Measurements from ENCODE around the gene ONECUT1. TPM values are rescaled to one million over a fixed set of nuclear protein-coding genes. Genes with fewer than 3 reads are reported as not detected.
A peak's percentile ranks its signal among the peaks of the same experiment; 100 is the strongest.

Gene ONECUT1
- polyA plus RNA-seq, 2 of the 4 experiments (the other 2 are of a cell fraction), result 0.05 to 0.36 TPM

DNA sequence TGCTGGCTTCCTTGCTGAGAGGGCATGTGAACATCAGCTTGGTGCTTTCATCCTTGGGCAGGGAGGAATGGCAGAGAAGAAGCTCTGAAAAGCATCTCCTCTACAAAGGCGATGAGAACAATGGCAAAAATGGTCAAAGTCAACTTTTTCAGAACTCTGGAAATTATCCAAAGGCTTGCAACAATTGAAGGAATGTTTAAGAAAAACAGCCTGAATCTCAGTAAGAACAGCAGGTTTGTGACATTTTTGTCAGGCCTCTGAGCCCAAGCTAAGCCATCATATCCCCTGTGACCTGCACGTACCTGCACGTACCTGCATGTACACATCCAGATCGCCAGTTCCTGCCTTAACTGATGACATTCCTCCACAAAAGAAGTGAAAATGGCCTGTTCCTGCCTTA is 51.8 kb downstream of the ONECUT1 start:
- POLR2A ChIA-PET, result no interaction called here
- H3K27ac ChIP-seq, result no peak overlapping the region
- no peaks in the 10 kb centered on the region for H3K4me1 ChIP-seq
- TF ChIP-seq PHF8 (IDR thresholded peaks at IDR 0.05; ENCODE audit: borderline replicate concordance, low read depth), result no peak
- H3K4me2 ChIP-seq, result no peak overlapping the region
- DNase-seq (ENCODE audit: low read depth in 1 of 2, low spot score in 1 of 2), result no peak
- no peak overlapping the region for H3K4me3 ChIP-seq
- CTCF ChIA-PET, result interaction anchor here (1.0 to 2.0 kb wide), 6 partner anchors 11 to 487 kb away, joined by 3 to 17 read pairs (median 4); no protein-coding TSS in a partner anchor
- WGBS (ENCODE audit: missing lambda C conversion rate), result 70% methylated on average over 4 of the region's 4 CpGs
- ATAC-seq, result no peak
- FAIRE-seq, result no peak
- H3K9me3 ChIP-seq, result no peaks in the 10 kb centered on the region

DNA sequence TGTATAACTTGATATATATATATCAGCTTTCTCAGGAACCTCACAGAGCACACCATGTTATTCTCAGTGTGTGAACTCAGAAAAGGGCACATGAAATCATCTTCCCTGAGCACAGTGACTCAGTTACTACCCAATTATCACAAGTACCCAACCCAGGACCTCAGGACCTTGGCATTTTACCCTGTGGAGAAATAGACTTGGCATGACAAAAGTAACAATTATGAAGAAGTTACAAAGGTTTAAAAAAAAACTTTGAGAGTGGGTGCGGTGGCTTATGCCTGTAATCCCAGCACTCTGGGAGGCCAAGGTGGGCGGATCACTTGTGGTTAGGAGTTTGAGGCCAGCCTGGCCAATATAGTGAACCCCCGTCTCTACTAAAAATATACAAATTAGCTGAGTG is 52.4 kb downstream of the ONECUT1 start:
- ATAC-seq, result no peak
- CTCF ChIA-PET, result interaction anchor here (0.8 to 2.0 kb wide), 6 partner anchors 12 to 484 kb away, joined by 3 to 17 read pairs (median 4); no protein-coding TSS in a partner anchor
- WGBS (ENCODE audit: missing lambda C conversion rate), result 71% methylated on average over 3 of the region's 3 CpGs
- DNase-seq (ENCODE audit: low read depth in 1 of 2, low spot score in 1 of 2), result no peak
- H3K27ac ChIP-seq, result no peak overlapping the region
- no peak overlapping the region for H3K4me2 ChIP-seq
- no peaks in the 10 kb centered on the region for H3K4me1 ChIP-seq
- POLR2A ChIA-PET, result no interaction called here
- H3K9me3 ChIP-seq, result no peaks in the 10 kb centered on the region
- no peak overlapping the region for H3K4me3 ChIP-seq
- FAIRE-seq, result no peak
- TF ChIP-seq MAZ (IDR thresholded peaks at IDR 0.05; ENCODE audit: borderline replicate concordance, low read depth, low read length), result no peak
- TF ChIP-seq POLR2A (IDR thresholded peaks at IDR 0.05; ENCODE audit: low read length), result no peak
- TF ChIP-seq SMC3 (IDR thresholded peaks at IDR 0.05), result no peak
- TF ChIP-seq, protein P1, sequence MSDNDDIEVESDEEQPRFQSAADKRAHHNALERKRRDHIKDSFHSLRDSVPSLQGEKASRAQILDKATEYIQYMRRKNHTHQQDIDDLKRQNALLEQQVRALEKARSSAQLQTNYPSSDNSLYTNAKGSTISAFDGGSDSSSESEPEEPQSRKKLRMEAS (IDR thresholded peaks at IDR 0.05), result no peak
- TF ChIP-seq ZNF302 (CRISPR knock-in tag; IDR thresholded peaks at IDR 0.05), result no peak
- no peak for TF ChIP-seq MYC (IDR thresholded peaks at IDR 0.05; ENCODE audit: borderline replicate concordance, low read length)
- TF ChIP-seq HOXB5 (CRISPR knock-in tag; IDR thresholded peaks at IDR 0.05), result no peak
- TF ChIP-seq EP300 (IDR thresholded peaks at IDR 0.05), result no peak
- TF ChIP-seq GATA3 (IDR thresholded peaks at IDR 0.05; ENCODE audit: borderline replicate concordance), result no peak
- TF ChIP-seq TP53 (CRISPR knock-in tag; IDR thresholded peaks at IDR 0.05), result no peak
- no peak for TF ChIP-seq ESRRA (IDR thresholded peaks at IDR 0.05; ENCODE audit: borderline replicate concordance, low read length)

DNA sequence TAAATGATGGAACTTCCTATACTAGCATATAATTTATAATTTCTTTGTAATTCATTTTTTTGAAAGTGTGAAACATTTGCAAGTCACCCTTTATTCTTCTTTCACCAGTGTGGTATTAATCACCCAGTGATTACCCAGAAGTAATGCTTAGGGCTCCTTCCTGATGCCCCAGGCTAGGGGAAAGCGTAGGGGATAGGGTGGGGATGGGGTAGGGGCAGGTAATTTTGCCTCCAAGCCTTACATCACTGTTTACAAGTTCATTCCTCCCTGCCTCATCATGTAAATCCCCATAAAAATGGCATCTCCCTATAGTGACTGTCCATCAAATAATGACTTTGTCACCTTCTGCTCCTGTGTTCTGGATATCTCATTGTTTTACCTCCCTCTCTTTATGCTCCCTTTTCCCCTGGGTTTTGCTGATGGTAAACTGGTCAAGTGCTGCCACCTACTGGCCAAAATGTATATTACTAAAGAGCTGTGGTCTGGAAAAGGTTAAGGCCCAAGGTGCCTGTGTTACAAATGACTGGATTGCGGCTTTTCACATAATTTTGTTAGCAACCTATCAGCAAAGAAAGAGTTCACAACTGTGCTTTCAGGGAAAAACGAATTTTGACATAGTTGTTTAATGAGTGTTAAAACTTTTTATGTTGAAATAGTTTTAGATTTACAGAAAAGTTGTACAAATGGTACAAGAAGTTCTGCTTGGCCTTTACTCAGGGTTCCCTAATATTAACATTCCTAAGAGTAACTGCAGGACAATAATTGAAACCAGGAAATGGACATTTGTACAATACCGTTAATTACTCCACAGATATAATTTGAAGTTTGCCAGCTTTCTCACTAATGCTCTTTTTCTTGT is 54.7 kb downstream of the ONECUT1 start:
- DNase-seq (ENCODE audit: low read depth in 1 of 2, low spot score in 1 of 2), result peak; percentile 83
- POLR2A ChIA-PET, result interaction anchor here (0.7 kb wide), 1 partner anchor 481 kb away, joined by 4 read pairs; no protein-coding TSS in a partner anchor
- H3K4me3 ChIP-seq, result no peak overlapping the region
- no peak overlapping the region for H3K27ac ChIP-seq
- TF ChIP-seq BHLHE40 (IDR thresholded peaks at IDR 0.05; ENCODE audit: low read depth, low read length), result no peak
- TF ChIP-seq RAD21 (conservative IDR thresholded peaks at IDR 0.05 in 1 of 2, IDR thresholded peaks at IDR 0.05 in 1 of 2), result peak; percentile 98 to 99
- TF ChIP-seq, protein P2, sequence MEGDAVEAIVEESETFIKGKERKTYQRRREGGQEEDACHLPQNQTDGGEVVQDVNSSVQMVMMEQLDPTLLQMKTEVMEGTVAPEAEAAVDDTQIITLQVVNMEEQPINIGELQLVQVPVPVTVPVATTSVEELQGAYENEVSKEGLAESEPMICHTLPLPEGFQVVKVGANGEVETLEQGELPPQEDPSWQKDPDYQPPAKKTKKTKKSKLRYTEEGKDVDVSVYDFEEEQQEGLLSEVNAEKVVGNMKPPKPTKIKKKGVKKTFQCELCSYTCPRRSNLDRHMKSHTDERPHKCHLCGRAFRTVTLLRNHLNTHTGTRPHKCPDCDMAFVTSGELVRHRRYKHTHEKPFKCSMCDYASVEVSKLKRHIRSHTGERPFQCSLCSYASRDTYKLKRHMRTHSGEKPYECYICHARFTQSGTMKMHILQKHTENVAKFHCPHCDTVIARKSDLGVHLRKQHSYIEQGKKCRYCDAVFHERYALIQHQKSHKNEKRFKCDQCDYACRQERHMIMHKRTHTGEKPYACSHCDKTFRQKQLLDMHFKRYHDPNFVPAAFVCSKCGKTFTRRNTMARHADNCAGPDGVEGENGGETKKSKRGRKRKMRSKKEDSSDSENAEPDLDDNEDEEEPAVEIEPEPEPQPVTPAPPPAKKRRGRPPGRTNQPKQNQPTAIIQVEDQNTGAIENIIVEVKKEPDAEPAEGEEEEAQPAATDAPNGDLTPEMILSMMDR (IDR thresholded peaks at IDR 0.05), result peak; percentile 95
- TF ChIP-seq SMC3 (IDR thresholded peaks at IDR 0.05), result peak; percentile 92
- WGBS (ENCODE audit: missing lambda C conversion rate), result 39% methylated on average over 4 of the region's 4 CpGs
- H3K9me3 ChIP-seq, result no peaks in the 10 kb centered on the region
- no peak overlapping the region for H3K4me2 ChIP-seq
- FAIRE-seq, result peak; percentile 43
- H3K4me1 ChIP-seq, result no peaks in the 10 kb centered on the region
- CTCF ChIA-PET, result interaction anchor here (0.5 to 7.6 kb wide), 57 partner anchors 9 to 606 kb away, joined by 3 to 180 read pairs (median 4); partner anchors contain the start of genes ATOSA and MYO5A
- ATAC-seq, result peak; percentile 90 to 96; a peak in 5 of 6 replicates

DNA sequence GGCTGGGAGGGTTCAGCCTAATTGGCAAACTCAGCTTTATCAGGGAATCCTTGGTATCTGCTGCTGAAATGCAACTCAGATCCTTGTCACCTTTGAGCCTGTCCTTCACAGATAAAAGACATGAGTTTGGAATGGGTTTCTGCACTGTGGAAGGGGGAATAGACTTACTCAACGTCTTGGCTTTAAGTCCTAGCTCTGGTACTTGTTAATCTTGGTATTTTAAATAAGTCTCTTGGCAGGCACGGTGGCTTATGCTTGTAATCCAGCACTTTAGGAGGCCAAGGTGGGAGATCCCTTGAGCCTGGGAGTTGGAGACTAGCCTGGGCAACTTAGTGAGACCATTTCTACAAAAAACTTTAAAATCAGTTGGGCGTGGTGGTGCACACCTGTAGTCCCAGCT is 55.8 kb downstream of the ONECUT1 start:
- Histone ChIP-seq H3K27ac (no peak overlapping the region), H3K4me3 (no peak overlapping the region), H3K4me2 (no peak overlapping the region), H3K4me1 (0 out of 3 replicates have a peak, but pooled peaks cover 3% of the 10 kb centered on the region), H3K9me3 (no peaks in the 10 kb centered on the region)
- ATAC-seq, result no peak
- WGBS (ENCODE audit: missing lambda C conversion rate), result 74% methylated on average over 3 of the region's 3 CpGs
- CTCF ChIA-PET, result interaction anchor here (0.6 to 7.6 kb wide), 20 partner anchors 10 to 595 kb away, joined by 3 to 180 read pairs (median 6); partner anchors contain the start of gene MYO5A
- FAIRE-seq, result no peak
- no peak for TF ChIP-seq RFX5 (IDR thresholded peaks at IDR 0.05)
- no peak for TF ChIP-seq CHD4 (IDR thresholded peaks at IDR 0.05; ENCODE audit: borderline replicate concordance)
- TF ChIP-seq, protein P3, sequence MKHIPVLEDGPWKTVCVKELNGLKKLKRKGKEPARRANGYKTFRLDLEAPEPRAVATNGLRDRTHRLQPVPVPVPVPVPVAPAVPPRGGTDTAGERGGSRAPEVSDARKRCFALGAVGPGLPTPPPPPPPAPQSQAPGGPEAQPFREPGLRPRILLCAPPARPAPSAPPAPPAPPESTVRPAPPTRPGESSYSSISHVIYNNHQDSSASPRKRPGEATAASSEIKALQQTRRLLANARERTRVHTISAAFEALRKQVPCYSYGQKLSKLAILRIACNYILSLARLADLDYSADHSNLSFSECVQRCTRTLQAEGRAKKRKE (CRISPR knock-in tag; IDR thresholded peaks at IDR 0.05; ENCODE audit: low read depth), result no peak
- TF ChIP-seq EP300 (IDR thresholded peaks at IDR 0.05), result no peak
- TF ChIP-seq EHF (CRISPR knock-in tag; IDR thresholded peaks at IDR 0.05), result no peak
- TF ChIP-seq, protein P4, sequence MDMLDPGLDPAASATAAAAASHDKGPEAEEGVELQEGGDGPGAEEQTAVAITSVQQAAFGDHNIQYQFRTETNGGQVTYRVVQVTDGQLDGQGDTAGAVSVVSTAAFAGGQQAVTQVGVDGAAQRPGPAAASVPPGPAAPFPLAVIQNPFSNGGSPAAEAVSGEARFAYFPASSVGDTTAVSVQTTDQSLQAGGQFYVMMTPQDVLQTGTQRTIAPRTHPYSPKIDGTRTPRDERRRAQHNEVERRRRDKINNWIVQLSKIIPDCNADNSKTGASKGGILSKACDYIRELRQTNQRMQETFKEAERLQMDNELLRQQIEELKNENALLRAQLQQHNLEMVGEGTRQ (IDR thresholded peaks at IDR 0.05), result no peak
- TF ChIP-seq, protein P1 (IDR thresholded peaks at IDR 0.05), result no peak
- no peak for TF ChIP-seq EHMT2 (IDR thresholded peaks at IDR 0.05; ENCODE audit: low read depth)
- no peak for TF ChIP-seq MAFK (IDR thresholded peaks at IDR 0.05; ENCODE audit: partially characterized antibody)
- no peak for TF ChIP-seq FOSL2 (IDR thresholded peaks at IDR 0.05)
- TF ChIP-seq FOSL2 (CRISPR knock-in tag; IDR thresholded peaks at IDR 0.05), result no peak
- TF ChIP-seq MAZ (IDR thresholded peaks at IDR 0.05; ENCODE audit: borderline replicate concordance, low read depth, low read length), result no peak
- DNase-seq (ENCODE audit: low read depth in 1 of 2, low spot score in 1 of 2), result no peak
- POLR2A ChIA-PET, result interaction anchor here (0.5 kb wide), 1 partner anchor 11 kb away, joined by 11 read pairs; no protein-coding TSS in a partner anchor
